Brain microvascular endothelial cell (primary cell): ENCODE data around the gene SPAG16.

Experiments
- DNase-seq: peaks from one replicate; pipeline ENCODE4 v3.0.0-alpha.2; 2020
- H3K27ac ChIP-seq: fragments of 250-450 bp; sonication (Bioruptor Pico); 2 replicates; pipeline ENCODE4 v1.5.1; 2020; ENCODE audit warnings: mild to moderate bottlenecking, moderate library complexity
- H3K27me3 ChIP-seq: fragments of 250-450 bp; sonication (Bioruptor Pico); replicated peaks from 2 replicates; pipeline ENCODE4 v1.5.1; 2020; ENCODE audit warnings: mild to moderate bottlenecking
- H3K36me3 ChIP-seq: fragments of 250-450 bp; sonication (Bioruptor Pico); replicated peaks from 2 replicates; pipeline ENCODE4 v1.5.1; 2020; ENCODE audit warnings: mild to moderate bottlenecking
- H3K4me3 ChIP-seq: 2 replicates; pipeline ENCODE4 v1.5.1; 2011; ENCODE audit warnings: low read depth, mild to moderate bottlenecking, control low read depth, low read length, moderate library complexity
- in situ Hi-C: cut with HindIII; loops from 2 replicates; pipeline ENCODE4 v1.10.0; 2017; ENCODE audit warnings: low sequenced_read_pairs, low pct_ligation_motif_present
- TF ChIP-seq, protein P1 (sequence below): IDR thresholded peaks from 2 replicates; pipeline ENCODE4 v1.5.1; 2011; ENCODE audit warnings: low read depth, mild to moderate bottlenecking, moderate library complexity, low read length, control low read depth, inconsistent platforms; ENCODE audit errors: missing control alignments

SPAG16 gene

DNA sequence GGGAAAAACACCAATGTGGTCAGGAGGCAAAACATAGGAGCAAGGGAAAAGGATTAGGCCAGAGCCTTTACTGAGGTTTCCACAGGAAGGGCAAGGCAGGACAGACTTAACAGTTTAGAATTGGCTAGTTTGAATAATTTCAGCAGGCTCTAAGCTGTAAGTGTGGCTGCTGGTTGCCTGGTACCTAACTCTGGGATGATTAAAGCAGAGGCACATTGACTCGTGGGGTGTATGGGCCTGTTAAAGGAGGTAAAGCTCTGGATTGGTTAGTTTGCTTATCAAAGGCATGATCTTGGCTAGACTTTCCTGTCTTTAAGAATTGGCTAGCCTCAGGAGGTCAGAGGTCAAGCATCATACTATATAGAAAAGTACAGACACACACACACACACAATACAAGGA is 132.6 kb downstream of the SPAG16 start:
- DNase-seq: no peak
- TF ChIP-seq, protein P1, sequence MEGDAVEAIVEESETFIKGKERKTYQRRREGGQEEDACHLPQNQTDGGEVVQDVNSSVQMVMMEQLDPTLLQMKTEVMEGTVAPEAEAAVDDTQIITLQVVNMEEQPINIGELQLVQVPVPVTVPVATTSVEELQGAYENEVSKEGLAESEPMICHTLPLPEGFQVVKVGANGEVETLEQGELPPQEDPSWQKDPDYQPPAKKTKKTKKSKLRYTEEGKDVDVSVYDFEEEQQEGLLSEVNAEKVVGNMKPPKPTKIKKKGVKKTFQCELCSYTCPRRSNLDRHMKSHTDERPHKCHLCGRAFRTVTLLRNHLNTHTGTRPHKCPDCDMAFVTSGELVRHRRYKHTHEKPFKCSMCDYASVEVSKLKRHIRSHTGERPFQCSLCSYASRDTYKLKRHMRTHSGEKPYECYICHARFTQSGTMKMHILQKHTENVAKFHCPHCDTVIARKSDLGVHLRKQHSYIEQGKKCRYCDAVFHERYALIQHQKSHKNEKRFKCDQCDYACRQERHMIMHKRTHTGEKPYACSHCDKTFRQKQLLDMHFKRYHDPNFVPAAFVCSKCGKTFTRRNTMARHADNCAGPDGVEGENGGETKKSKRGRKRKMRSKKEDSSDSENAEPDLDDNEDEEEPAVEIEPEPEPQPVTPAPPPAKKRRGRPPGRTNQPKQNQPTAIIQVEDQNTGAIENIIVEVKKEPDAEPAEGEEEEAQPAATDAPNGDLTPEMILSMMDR: no peak
- in situ Hi-C loops: no loop called here

DNA sequence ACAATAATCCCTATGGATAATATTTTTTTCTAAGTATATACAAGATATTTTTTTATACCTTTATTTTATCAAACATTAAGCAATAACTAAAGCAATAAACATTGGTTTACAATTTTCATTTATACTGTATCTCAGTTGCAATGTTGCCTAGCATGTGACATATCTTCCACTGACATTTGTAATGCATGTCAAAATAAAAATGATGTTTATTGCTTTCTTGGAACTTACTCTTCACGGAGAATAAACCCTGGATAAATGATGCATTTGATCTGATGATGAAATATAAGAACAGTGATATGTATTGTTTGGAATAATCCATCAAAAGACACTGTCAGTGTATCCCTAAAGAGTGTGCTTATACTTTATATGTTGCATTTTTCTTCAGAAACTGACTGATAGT is 135.7 kb downstream of the SPAG16 start:
- Histone ChIP-seq H3K36me3 (no peaks in the 10 kb centered on the region), H3K27me3 (no peaks in the 10 kb centered on the region), H3K4me3 (no peak overlapping the region), H3K27ac (no peak overlapping the region)
- TF ChIP-seq, protein P1: no peak
- in situ Hi-C loops: no loop called here
- no peak for DNase-seq

More for the DNA sequence above, 132.6 kb downstream of the SPAG16 start:
- Histone ChIP-seq H3K36me3 (no peaks in the 10 kb centered on the region), H3K27me3 (no peaks in the 10 kb centered on the region), H3K27ac (no peak overlapping the region), H3K4me3 (no peak overlapping the region)

DNA sequence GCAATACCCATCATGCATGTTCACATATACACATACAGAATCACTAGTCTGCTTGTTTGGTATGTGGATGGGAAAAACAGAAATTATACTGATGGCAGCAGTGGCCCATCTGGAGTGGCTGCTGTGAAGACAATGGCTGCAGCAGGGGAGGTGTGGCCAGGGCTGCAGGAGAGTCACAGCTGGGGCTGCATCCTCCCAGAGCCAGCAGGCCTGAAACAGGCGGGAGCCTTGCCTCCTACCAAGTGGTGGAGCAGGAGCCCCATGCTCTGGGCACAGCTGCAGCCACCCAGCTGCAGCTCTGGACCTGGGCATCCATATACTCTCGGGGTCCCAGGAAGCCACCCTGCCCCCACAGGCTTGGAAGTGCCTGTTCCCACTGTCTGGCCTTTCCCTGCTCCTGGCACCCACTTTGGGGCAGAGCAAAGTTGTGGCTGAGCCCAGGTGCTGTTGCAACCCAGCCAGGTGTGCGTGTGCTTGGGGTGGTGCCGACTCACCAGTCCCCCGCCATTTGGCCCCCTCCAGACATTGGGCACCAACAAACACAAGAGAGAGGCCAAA is 136.6 kb downstream of the SPAG16 start:
- in situ Hi-C loops: no loop called here
- no peaks in the 10 kb centered on the region for H3K27me3 ChIP-seq
- no peak for DNase-seq
- no peak overlapping the region for H3K27ac ChIP-seq
- H3K4me3 ChIP-seq: no peak overlapping the region
- TF ChIP-seq, protein P1: no peak
- H3K36me3 ChIP-seq: no peaks in the 10 kb centered on the region

DNA sequence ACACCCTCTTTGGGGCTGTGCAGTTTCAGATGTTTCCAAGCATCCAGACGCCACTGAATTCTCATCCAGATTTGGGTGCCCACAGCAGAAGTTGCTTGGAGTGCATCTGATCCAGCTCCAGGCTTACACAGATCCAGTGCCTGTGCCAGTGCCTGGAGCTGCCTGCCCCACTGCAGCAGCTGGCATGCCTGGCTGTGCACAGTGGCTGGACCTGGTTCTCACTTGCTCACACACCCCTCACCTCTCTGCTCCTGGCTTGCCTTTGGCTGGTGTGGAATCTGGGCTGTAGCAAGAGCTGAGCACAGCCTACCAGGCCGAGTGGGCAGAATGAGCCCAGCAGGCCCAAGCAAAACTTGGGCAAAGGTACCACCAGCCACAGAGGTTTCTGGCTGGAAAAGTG is 137.9 kb downstream of the SPAG16 start:
- in situ Hi-C loops: no loop called here
- TF ChIP-seq, protein P1: no peak
- no peaks in the 10 kb centered on the region for H3K36me3 ChIP-seq
- H3K27me3 ChIP-seq: no peaks in the 10 kb centered on the region
- no peak overlapping the region for H3K4me3 ChIP-seq
- DNase-seq: no peak
- no peak overlapping the region for H3K27ac ChIP-seq

DNA sequence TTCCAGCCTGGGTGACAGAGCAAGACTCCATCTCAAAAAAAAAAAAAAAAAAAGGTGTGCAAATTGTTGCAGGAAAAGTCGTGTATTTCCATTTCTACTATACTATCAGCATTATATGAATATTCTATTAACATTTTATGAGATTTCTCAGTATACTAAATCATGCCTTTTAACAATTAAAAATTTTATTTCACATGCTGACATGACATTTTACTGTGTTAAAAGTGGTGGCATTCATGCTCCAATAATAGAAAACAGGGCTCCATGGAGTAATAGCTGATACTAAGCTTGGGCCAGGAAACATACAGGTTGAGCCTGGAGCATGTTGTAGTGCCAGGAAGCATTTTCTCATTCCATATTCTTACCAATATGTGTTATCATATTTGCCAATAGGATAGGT is 141.4 kb downstream of the SPAG16 start:
- Histone ChIP-seq H3K27ac (no peak overlapping the region), H3K36me3 (no peaks in the 10 kb centered on the region), H3K27me3 (no peaks in the 10 kb centered on the region), H3K4me3 (no peak overlapping the region)
- TF ChIP-seq, protein P1: no peak
- no peak for DNase-seq
- in situ Hi-C loops: no loop called here

DNA sequence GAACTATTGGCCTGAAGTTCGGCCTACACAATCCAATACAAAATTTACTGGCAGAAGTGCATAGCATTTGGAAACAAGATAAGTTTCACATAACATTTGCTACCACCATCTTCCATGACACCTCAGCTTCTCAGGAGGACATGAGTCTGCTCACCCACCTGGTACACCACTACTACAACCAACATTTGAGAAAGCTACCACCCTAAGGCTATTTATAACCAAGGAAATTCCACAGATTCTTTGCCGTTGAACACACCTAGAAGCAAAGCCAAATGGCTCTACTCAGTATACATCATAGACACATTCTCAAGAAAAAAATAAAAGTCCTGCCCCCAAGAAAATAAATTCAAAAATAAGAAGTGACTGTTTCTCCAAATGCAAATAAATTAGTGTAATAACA is 145.3 kb downstream of the SPAG16 start:
- H3K36me3 ChIP-seq: no peaks in the 10 kb centered on the region
- in situ Hi-C loops: no loop called here
- H3K4me3 ChIP-seq: no peak overlapping the region
- no peaks in the 10 kb centered on the region for H3K27me3 ChIP-seq
- no peak for DNase-seq
- H3K27ac ChIP-seq: no peak overlapping the region
- TF ChIP-seq, protein P1: no peak
